ENCODE data around the gene PHOX2A. TPM values are rescaled to one million over a fixed set of nuclear protein-coding genes. Genes with fewer than 3 reads are reported as not detected.

Gene PHOX2A
- polyA plus RNA-seq, 3 donors = not detected

DNA sequence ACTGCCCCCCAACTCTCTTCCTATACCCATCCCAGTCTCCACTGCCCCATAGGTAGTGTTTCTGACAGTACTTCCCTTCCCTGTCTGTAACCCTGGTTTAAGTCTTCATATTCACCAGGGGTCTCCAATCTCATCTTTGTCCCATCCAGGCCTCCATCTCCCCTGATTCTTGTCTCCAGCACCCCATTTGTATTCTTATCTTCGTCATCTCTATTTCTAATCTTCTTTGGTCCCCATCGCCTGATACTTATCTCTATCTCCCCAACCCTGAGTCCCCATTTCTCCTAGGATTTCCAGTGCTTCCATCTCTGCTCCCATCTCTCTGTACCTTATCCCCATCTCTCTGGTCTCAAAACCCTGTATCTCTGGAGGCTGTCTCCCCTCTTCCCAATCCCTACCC, 1.8 kb downstream of the PHOX2A start:
- WGBS (ENCODE audit: insufficient coverage) = 100% methylated on average over 2 of the region's 2 CpGs

GRCh38 chr11:72241291-72241781, 2.6 kb downstream of the PHOX2A start:
- peaks cover 46% of the 10 kb centered on the region for H3K4me1 Mint-ChIP-seq
- DNase-seq = no peak
- TF ChIP-seq, protein P1, sequence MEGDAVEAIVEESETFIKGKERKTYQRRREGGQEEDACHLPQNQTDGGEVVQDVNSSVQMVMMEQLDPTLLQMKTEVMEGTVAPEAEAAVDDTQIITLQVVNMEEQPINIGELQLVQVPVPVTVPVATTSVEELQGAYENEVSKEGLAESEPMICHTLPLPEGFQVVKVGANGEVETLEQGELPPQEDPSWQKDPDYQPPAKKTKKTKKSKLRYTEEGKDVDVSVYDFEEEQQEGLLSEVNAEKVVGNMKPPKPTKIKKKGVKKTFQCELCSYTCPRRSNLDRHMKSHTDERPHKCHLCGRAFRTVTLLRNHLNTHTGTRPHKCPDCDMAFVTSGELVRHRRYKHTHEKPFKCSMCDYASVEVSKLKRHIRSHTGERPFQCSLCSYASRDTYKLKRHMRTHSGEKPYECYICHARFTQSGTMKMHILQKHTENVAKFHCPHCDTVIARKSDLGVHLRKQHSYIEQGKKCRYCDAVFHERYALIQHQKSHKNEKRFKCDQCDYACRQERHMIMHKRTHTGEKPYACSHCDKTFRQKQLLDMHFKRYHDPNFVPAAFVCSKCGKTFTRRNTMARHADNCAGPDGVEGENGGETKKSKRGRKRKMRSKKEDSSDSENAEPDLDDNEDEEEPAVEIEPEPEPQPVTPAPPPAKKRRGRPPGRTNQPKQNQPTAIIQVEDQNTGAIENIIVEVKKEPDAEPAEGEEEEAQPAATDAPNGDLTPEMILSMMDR (IDR thresholded peaks at IDR 0.05) = no peak
- 23% methylated on average over 15 of the region's 20 CpGs for WGBS (ENCODE audit: insufficient coverage)
- Histone ChIP-seq H3K27ac (ENCODE audit: low read depth in 1 of 2, low read length in 2 of 2) (no peak overlapping the region), H3K9me3 (replicated peaks in 1 of 2; ENCODE audit: control insufficient read depth in 1 of 2, insufficient read depth in 1 of 2, low read length in 2 of 2) (peaks cover 0 to 33% of the 10 kb centered on the region in 2 donors), H2AFZ (ENCODE audit: insufficient read depth, low read depth, low read length, poor library complexity, severe bottlenecking) (no peak overlapping the region), H3K36me3 (replicated peaks in 1 of 2; ENCODE audit: control insufficient read depth in 1 of 2, insufficient read depth in 2 of 2, low read length in 2 of 2) (peaks cover 18 to 24% of the 10 kb centered on the region in 2 donors), H3K9ac (ENCODE audit: insufficient read depth, low read length, poor library complexity, severe bottlenecking) (no peak overlapping the region), H3K27me3 (ENCODE audit: control insufficient read depth in 2 of 2, insufficient read depth in 2 of 2, low read length in 2 of 2) (peaks cover 55 to 74% of the 10 kb centered on the region in 2 donors), H3K4me3 (replicated peaks in 1 of 3; ENCODE audit: low read depth in 2 of 3, low read length in 3 of 3) (no peak overlapping the region), H3K4me1 (ENCODE audit: control insufficient read depth in 1 of 2, insufficient read depth in 2 of 2, low read length in 2 of 2) (peaks cover 26 to 37% of the 10 kb centered on the region in 2 donors), H3K4me2 (replicated peaks; ENCODE audit: extremely low read depth, low read length, poor library complexity, severe bottlenecking) (no peak overlapping the region), H3K79me2 (ENCODE audit: insufficient read depth, low read length) (no peaks in the 10 kb centered on the region), H4K20me1 (ENCODE audit: insufficient read depth, low read length) (peaks cover 38% of the 10 kb centered on the region)
- H3K9me3 Mint-ChIP-seq = peaks cover 7 to 41% (median 15%) of the 10 kb centered on the region in 7 donors
- H3K36me3 Mint-ChIP-seq = peaks cover 35 to 39% of the 10 kb centered on the region in 2 donors
- H3K27me3 Mint-ChIP-seq (ENCODE audit: low read depth in 3 of 3) = peaks cover 51 to 60% (median 55%) of the 10 kb centered on the region in 3 donors
- intact Hi-C loops (cut with micrococcal nuclease) = loop anchor here in 1 of 2 donors (5.0 kb wide), 1 partner anchor 41 kb away; no protein-coding TSS in a partner anchor
- H3K27ac Mint-ChIP-seq = peak overlapping the region in 1 of 7 donors; percentile 68
- peak overlapping the region in 1 of 2 donors; percentile 91 for H3K4me3 Mint-ChIP-seq

More for the DNA sequence above, 1.8 kb downstream of the PHOX2A start:
- Histone ChIP-seq H2AFZ (ENCODE audit: insufficient read depth, low read depth, low read length, poor library complexity, severe bottlenecking) (no peak overlapping the region), H3K79me2 (ENCODE audit: insufficient read depth, low read length) (no peaks in the 10 kb centered on the region), H3K9ac (ENCODE audit: insufficient read depth, low read length, poor library complexity, severe bottlenecking) (no peak overlapping the region), H3K27ac (ENCODE audit: low read depth in 1 of 2, low read length in 2 of 2) (no peak overlapping the region), H3K4me1 (ENCODE audit: control insufficient read depth in 1 of 2, insufficient read depth in 2 of 2, low read length in 2 of 2) (peaks cover 26 to 37% of the 10 kb centered on the region in 2 donors), H3K9me3 (replicated peaks in 1 of 2; ENCODE audit: control insufficient read depth in 1 of 2, insufficient read depth in 1 of 2, low read length in 2 of 2) (peaks cover 0 to 35% of the 10 kb centered on the region in 2 donors), H4K20me1 (ENCODE audit: insufficient read depth, low read length) (peaks cover 30% of the 10 kb centered on the region), H3K27me3 (ENCODE audit: control insufficient read depth in 2 of 2, insufficient read depth in 2 of 2, low read length in 2 of 2) (peaks cover 63 to 82% of the 10 kb centered on the region in 2 donors), H3K36me3 (replicated peaks in 1 of 2; ENCODE audit: control insufficient read depth in 1 of 2, insufficient read depth in 2 of 2, low read length in 2 of 2) (peaks cover 10 to 16% of the 10 kb centered on the region in 2 donors), H3K4me3 (replicated peaks in 1 of 3; ENCODE audit: low read depth in 2 of 3, low read length in 3 of 3) (no peak overlapping the region), H3K4me2 (replicated peaks; ENCODE audit: extremely low read depth, low read length, poor library complexity, severe bottlenecking) (no peak overlapping the region)
- no peak for DNase-seq
- peaks cover 48 to 60% (median 55%) of the 10 kb centered on the region in 3 donors for H3K27me3 Mint-ChIP-seq (ENCODE audit: low read depth in 3 of 3)
- peaks cover 7 to 41% (median 15%) of the 10 kb centered on the region in 7 donors for H3K9me3 Mint-ChIP-seq
- H3K27ac Mint-ChIP-seq = peak overlapping the region in 1 of 7 donors; percentile 68
- H3K4me1 Mint-ChIP-seq = peaks cover 46% of the 10 kb centered on the region
- TF ChIP-seq, protein P1 (IDR thresholded peaks at IDR 0.05) = no peak
- H3K36me3 Mint-ChIP-seq = peaks cover 27 to 31% of the 10 kb centered on the region in 2 donors
- H3K4me3 Mint-ChIP-seq = peak overlapping the region in 1 of 2 donors; percentile 80
- intact Hi-C loops (cut with micrococcal nuclease) = loop anchor here in 1 of 2 donors (5.0 kb wide), 1 partner anchor 40 kb away; no protein-coding TSS in a partner anchor
